CD8-positive, alpha-beta memory T cell (primary cell): ENCODE results near the gene TNFRSF21. TPM values are rescaled to one million over a fixed set of nuclear protein-coding genes. Genes with fewer than 3 reads are reported as not detected.
"Not testable (repeated sequence)": the region's sequence is repeated elsewhere in the genome, so short reads cannot be mapped to it uniquely, and the experiment has no call there.

ENCODE experiments used
- CTCF ChIA-PET: fragments of 350-600 bp; sonication (Branson Sonifier 250); formaldehyde crosslinking; loops from one replicate; lab custom pipeline; 2021; ENCODE audit warnings: antibody characterized with exemption; lab: Charles Lee
- POLR2A ChIA-PET: fragments of 350-600 bp; sonication (Branson Sonifier 250); formaldehyde crosslinking; loops from one replicate; lab custom pipeline; 2021; ENCODE audit warnings: antibody characterized with exemption; lab: Charles Lee
- DNase-seq, 5 donors: peaks; one replicate each; pipeline versions ENCODE4 v3.0.0 to v3.0.0-alpha.2; 2020 to 2022; ENCODE audit warnings: mixed read lengths in 1 of 5
- H3K27ac ChIP-seq: one replicate; pipeline ENCODE4 v1.7.0; 2013; ENCODE audit warnings: low read depth, mild to moderate bottlenecking, low read length, moderate library complexity
- H3K27me3 ChIP-seq: 2 replicates; pipeline ENCODE4 v1.7.0; 2013; ENCODE audit warnings: low read length, mild to moderate bottlenecking; ENCODE audit not compliant: insufficient read depth, poor library complexity, severe bottlenecking
- H3K36me3 ChIP-seq: 2 replicates; pipeline ENCODE4 v1.7.0; 2013; ENCODE audit warnings: mild to moderate bottlenecking, low read length, moderate library complexity; ENCODE audit not compliant: insufficient read depth
- H3K4me1 ChIP-seq: 2 replicates; pipeline ENCODE4 v1.7.0; 2013; ENCODE audit warnings: mild to moderate bottlenecking, low read length, moderate library complexity; ENCODE audit not compliant: insufficient read depth
- H3K4me3 ChIP-seq: 2 replicates; pipeline ENCODE4 v1.7.0; 2013; ENCODE audit warnings: mild to moderate bottlenecking, low read length
- H3K9me3 ChIP-seq: 2 replicates; pipeline ENCODE4 v1.7.0; 2013; ENCODE audit warnings: mild to moderate bottlenecking, low read length
- H3K27ac Mint-ChIP-seq, 8 donors: one replicate each; pipeline ENCODE4 v1.8.0; 2020 to 2021; ENCODE audit warnings: mixed read lengths in 8 of 8, mild to moderate bottlenecking in 6 of 8, inconsistent platforms in 3 of 8, moderate library complexity in 3 of 8
- H3K27me3 Mint-ChIP-seq, 2 donors: one replicate each; pipeline ENCODE4 v1.8.0; 2020 to 2021; ENCODE audit warnings: mixed read lengths in 2 of 2, mild to moderate bottlenecking in 1 of 2, moderate library complexity in 1 of 2
- H3K36me3 Mint-ChIP-seq, 3 donors: one replicate each; pipeline ENCODE4 v1.8.0; 2020 to 2021; ENCODE audit warnings: mixed read lengths in 3 of 3, inconsistent platforms in 1 of 3, mild to moderate bottlenecking in 1 of 3
- H3K4me1 Mint-ChIP-seq, 3 donors: one replicate each; pipeline ENCODE4 v1.8.0; 2020 to 2021; ENCODE audit warnings: mixed read lengths in 3 of 3, inconsistent platforms in 1 of 3, mild to moderate bottlenecking in 1 of 3
- H3K4me3 Mint-ChIP-seq, 7 donors: one replicate each; pipeline ENCODE4 v1.8.0; 2020 to 2021; ENCODE audit warnings: mixed read lengths in 7 of 7, mild to moderate bottlenecking in 6 of 7, moderate library complexity in 4 of 7, inconsistent platforms in 2 of 7
- H3K9me3 Mint-ChIP-seq, 5 donors: one replicate each; pipeline ENCODE4 v1.8.0; 2020 to 2022; ENCODE audit warnings: mixed read lengths in 5 of 5, mild to moderate bottlenecking in 3 of 5, moderate library complexity in 2 of 5, inconsistent platforms in 1 of 5
- polyA plus RNA-seq: library from polyadenylated mRNA; unstranded; fragments of 300-500 nt; fragmentation: Illumina TruSeq; gene quantifications from one replicate; pipeline ENCODE4 v1.2.3, GENCODE V29; 2021
- total RNA-seq, 2 experiments: library from RNA; stranded (reverse); gene quantifications; one replicate each; pipeline ENCODE4 v1.2.3, GENCODE V29; 2021

The TNFRSF21 gene
- total and polyA plus RNA-seq, 3 experiments from 2014 or later = 0.06 to 1.8 (median 1.7) TPM

DNA sequence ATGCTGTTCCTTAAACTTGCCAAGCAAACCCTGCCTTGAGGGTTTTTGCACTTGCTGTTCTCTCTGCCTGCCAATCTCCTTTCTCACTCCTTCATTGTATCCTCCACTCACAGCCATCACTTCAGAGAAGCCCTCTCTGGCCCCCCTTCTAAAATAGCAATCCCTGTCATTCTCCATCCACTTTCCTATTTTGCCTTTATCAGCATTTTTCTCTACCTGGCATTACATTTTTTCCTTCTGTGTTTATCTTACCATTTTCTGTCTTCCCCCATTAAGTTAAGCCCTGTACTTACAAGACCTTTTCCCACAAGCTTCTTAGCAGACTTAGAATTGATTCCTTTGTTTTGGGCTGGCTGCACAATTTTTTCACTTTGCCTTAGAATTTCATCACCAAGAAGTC, 26.6 kb upstream of the TNFRSF21 start:
- Histone ChIP-seq H3K36me3 (no peaks in the 10 kb centered on the region), H3K27ac (no peak overlapping the region), H3K4me3 (no peak overlapping the region), H3K27me3 (no peaks in the 10 kb centered on the region), H3K9me3 (no peaks in the 10 kb centered on the region), H3K4me1 (no peaks in the 10 kb centered on the region)
- Mint-ChIP-seq H3K27ac (no peak overlapping the region), H3K27me3 (peaks cover 0 to 6% of the 10 kb centered on the region in 2 donors), H3K36me3 (no peaks in the 10 kb centered on the region), H3K9me3 (peaks cover 0 to 3% (median 0%) of the 10 kb centered on the region in 5 donors), H3K4me1 (no peaks in the 10 kb centered on the region), H3K4me3 (no peak overlapping the region)
- DNase-seq = no peak
- ChIA-PET CTCF (no interaction called here), POLR2A (no interaction called here)

DNA sequence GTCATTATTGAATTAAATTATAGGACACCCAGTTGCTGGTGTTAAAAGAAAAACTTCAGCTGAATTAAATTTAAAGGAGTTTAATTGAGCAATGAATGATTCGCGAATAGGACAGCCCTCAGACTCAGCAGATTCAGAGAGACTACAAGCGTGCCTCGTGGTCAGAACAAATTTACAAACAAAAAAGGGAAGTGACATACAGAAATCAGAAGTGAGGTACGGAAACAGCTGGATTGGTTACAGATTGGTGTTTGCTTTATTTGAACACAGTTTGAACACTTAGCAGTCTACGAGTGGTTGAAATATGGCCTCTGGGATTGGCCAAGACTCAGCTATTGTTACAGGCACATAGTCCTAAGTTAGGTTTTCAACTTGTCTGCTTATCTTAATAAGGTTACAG, 25.8 kb upstream of the TNFRSF21 start:
- Histone ChIP-seq H3K27me3 (no peaks in the 10 kb centered on the region), H3K9me3 (no peaks in the 10 kb centered on the region), H3K4me3 (no peak overlapping the region), H3K4me1 (no peaks in the 10 kb centered on the region), H3K36me3 (no peaks in the 10 kb centered on the region), H3K27ac (no peak overlapping the region)
- ChIA-PET POLR2A (no interaction called here), CTCF (no interaction called here)
- Mint-ChIP-seq H3K4me3 (no peak overlapping the region), H3K27me3 (peaks cover 4 to 6% of the 10 kb centered on the region in 2 donors), H3K9me3 (peaks cover 0 to 3% (median 0%) of the 10 kb centered on the region in 5 donors), H3K4me1 (no peaks in the 10 kb centered on the region), H3K27ac (no peak overlapping the region), H3K36me3 (no peaks in the 10 kb centered on the region)
- DNase-seq = no peak

DNA sequence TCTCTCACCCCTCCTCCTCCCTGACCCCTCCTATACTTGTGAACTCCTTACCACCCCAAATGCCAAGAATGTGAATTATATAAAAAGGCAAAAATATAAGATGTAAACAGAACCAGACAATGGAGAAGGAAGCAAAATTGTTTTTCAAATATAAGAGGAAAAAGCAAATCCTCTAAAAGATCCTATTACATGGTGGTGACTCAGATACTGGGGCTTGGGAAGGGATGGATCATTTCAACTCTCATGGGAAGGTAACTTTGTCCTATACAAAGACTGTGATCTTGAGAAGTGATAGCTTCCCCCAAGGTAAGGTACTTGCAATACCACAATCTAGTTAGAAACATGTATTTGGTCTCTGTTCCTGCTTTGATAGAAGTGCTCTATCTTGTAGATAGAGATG, 24.6 kb upstream of the TNFRSF21 start:
- Histone ChIP-seq H3K4me3 (no peak overlapping the region), H3K27ac (no peak overlapping the region), H3K9me3 (no peaks in the 10 kb centered on the region), H3K27me3 (no peaks in the 10 kb centered on the region), H3K4me1 (no peaks in the 10 kb centered on the region), H3K36me3 (no peaks in the 10 kb centered on the region)
- Mint-ChIP-seq H3K4me1 (no peaks in the 10 kb centered on the region), H3K27me3 (peaks cover 4 to 5% of the 10 kb centered on the region in 2 donors), H3K36me3 (no peaks in the 10 kb centered on the region), H3K9me3 (peaks cover 0 to 2% (median 0%) of the 10 kb centered on the region in 5 donors), H3K27ac (no peak overlapping the region), H3K4me3 (no peak overlapping the region)
- ChIA-PET CTCF (no interaction called here), POLR2A (no interaction called here)
- DNase-seq = no peak

DNA sequence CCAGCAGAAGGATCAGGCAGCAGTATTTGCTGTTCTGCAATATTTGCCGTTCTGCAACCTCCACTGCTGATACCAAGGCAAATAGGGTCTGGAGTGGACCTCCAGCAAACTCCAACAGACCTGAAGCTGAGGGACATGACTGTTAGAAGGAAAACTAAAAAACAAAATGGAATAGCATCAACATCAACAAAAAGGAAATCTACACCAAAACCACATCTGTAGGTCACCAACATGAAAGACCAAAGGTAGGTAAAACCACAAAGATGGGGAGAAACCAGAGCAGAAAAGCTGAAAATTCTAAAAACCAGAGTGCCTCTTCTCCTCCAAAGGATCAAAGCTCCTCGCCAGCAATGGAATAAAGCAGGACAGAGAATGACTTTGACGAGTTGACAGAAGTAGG, 18.9 kb upstream of the TNFRSF21 start:
- H3K4me1 ChIP-seq, H3K9me3 Mint-ChIP-seq, H3K36me3 Mint-ChIP-seq, H3K27ac Mint-ChIP-seq, H3K27me3 ChIP-seq, H3K4me1 Mint-ChIP-seq, H3K36me3 ChIP-seq, CTCF ChIA-PET, DNase-seq, H3K4me3 ChIP-seq, H3K27ac ChIP-seq, POLR2A ChIA-PET, H3K9me3 ChIP-seq: not testable (repeated sequence)
- Mint-ChIP-seq H3K4me3 (peak overlapping the region in 2 of 7 donors; percentile 12 to 28), H3K27me3 (peaks cover 14 to 31% of the 10 kb centered on the region in 2 donors)

DNA sequence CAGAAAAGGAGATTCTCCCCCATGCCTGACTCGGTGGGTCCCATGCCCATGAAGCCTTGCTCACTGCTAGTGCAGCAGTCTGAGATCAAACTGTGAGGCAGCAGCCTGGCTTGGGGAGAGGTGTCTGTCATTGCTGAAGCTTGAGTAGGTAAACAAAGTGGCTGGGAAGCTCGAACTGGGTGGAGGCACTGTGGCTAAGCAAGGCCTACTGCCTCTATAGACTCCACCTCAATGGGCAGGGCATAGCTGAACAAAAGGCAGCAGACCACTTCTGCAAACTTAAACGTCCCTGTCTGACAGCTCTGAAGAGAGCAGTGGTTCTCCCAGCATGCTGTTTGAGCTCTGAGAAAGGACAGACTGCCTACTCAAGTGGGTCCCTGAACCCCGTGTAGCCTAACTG, 18.4 kb upstream of the TNFRSF21 start:
- DNase-seq, H3K4me1 Mint-ChIP-seq: not testable (repeated sequence)

DNA sequence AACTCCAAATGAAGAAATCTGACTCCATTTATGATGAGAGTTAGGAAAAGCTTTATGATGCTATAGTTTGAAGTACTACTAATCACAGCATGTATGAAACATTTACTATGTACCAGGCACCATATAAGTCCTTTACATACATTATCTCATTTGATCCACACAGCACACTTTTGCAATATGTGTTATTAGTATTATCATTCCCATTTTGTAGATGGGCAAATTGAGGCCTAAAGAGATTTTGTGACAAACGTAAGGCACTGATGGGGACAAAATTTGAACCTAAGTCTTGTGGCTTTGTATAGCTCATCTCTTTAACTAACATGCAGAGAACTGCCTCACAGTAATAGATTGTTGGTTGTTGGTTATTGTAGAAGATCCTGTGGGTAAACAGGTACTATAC, 14.2 kb upstream of the TNFRSF21 start:
- ChIA-PET POLR2A (no interaction called here), CTCF (no interaction called here)
- Histone ChIP-seq H3K9me3 (no peaks in the 10 kb centered on the region), H3K4me1 (no peaks in the 10 kb centered on the region), H3K27me3 (no peaks in the 10 kb centered on the region), H3K36me3 (no peaks in the 10 kb centered on the region), H3K4me3 (no peak overlapping the region), H3K27ac (no peak overlapping the region)
- H3K4me3 Mint-ChIP-seq = no peak overlapping the region
- peaks cover 0 to 4% (median 3%) of the 10 kb centered on the region in 3 donors for H3K4me1 Mint-ChIP-seq
- H3K27ac Mint-ChIP-seq = no peak overlapping the region
- peaks cover 0 to 5% (median 2%) of the 10 kb centered on the region in 5 donors for H3K9me3 Mint-ChIP-seq
- no peaks in the 10 kb centered on the region for H3K36me3 Mint-ChIP-seq
- H3K27me3 Mint-ChIP-seq = peaks cover 22 to 50% of the 10 kb centered on the region in 2 donors
- no peak for DNase-seq

More for the DNA sequence above, 18.4 kb upstream of the TNFRSF21 start:
- H3K27me3 ChIP-seq, H3K9me3 ChIP-seq, H3K27ac ChIP-seq, POLR2A ChIA-PET, H3K9me3 Mint-ChIP-seq, H3K27ac Mint-ChIP-seq, CTCF ChIA-PET, H3K36me3 Mint-ChIP-seq, H3K4me3 Mint-ChIP-seq, H3K36me3 ChIP-seq, H3K4me3 ChIP-seq, H3K4me1 ChIP-seq: not testable (repeated sequence)
- peaks cover 16 to 32% of the 10 kb centered on the region in 2 donors for H3K27me3 Mint-ChIP-seq

DNA sequence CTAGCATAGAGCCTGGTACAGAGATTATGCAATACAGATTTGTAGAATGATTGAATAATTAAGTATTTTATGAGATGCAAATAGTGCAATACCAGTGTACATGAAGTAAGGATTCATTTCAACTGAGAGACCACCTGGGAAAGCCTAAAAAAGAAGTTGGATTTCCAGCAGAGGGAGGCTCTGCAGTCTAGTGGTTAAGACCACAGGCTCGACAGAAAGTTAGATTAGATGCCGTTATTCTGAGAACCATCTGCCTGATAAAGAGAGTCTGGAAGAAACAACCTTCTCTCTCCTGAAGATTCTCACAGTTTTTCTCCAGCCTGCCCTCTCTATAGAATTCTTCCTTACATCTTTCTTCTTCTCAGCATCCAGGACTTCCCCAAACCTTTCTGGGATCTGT, 13.6 kb upstream of the TNFRSF21 start:
- ChIA-PET CTCF (no interaction called here), POLR2A (no interaction called here)
- DNase-seq = no peak
- H3K27me3 ChIP-seq = no peaks in the 10 kb centered on the region
- H3K36me3 ChIP-seq = no peaks in the 10 kb centered on the region
- H3K4me1 Mint-ChIP-seq = peaks cover 0 to 3% (median 2%) of the 10 kb centered on the region in 3 donors
- no peak overlapping the region for H3K4me3 ChIP-seq
- H3K36me3 Mint-ChIP-seq = no peaks in the 10 kb centered on the region
- H3K27me3 Mint-ChIP-seq = peaks cover 22 to 50% of the 10 kb centered on the region in 2 donors
- H3K9me3 Mint-ChIP-seq = peaks cover 0 to 5% (median 0%) of the 10 kb centered on the region in 5 donors
- H3K27ac ChIP-seq = no peak overlapping the region
- H3K9me3 ChIP-seq = no peaks in the 10 kb centered on the region
- no peaks in the 10 kb centered on the region for H3K4me1 ChIP-seq
- H3K4me3 Mint-ChIP-seq = no peak overlapping the region
- no peak overlapping the region for H3K27ac Mint-ChIP-seq

DNA sequence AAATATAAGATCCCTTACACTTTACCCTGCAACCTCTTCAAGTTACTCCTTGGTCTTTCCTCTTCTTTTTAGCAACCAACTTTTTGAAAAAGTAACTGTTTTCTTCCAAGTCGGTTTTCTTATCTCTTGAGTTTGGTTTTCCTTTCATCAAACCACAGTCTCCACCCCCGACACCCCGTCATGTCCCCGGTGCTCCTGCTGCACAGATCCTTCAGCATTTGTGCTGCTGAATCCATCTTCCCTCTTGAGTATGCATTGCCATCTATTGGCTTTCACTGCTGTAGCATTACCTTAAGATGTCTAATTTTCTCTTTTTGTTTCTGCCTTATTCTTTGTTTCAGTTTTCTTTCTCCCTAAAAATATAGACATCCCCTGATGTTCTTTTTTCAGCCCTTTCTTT, 11.9 kb upstream of the TNFRSF21 start:
- Histone ChIP-seq H3K36me3 (no peaks in the 10 kb centered on the region), H3K4me3 (no peak overlapping the region), H3K27me3 (no peaks in the 10 kb centered on the region), H3K4me1 (no peaks in the 10 kb centered on the region), H3K27ac (no peak overlapping the region), H3K9me3 (no peaks in the 10 kb centered on the region)
- DNase-seq = no peak
- CTCF ChIA-PET = no interaction called here
- Mint-ChIP-seq H3K4me3 (no peak overlapping the region), H3K27me3 (peaks cover 29 to 60% of the 10 kb centered on the region in 2 donors), H3K36me3 (no peaks in the 10 kb centered on the region), H3K9me3 (peaks cover 0 to 5% (median 4%) of the 10 kb centered on the region in 5 donors), H3K27ac (no peak overlapping the region), H3K4me1 (peaks cover 0 to 3% (median 2%) of the 10 kb centered on the region in 3 donors)
- POLR2A ChIA-PET = no interaction called here
